CD4-positive, alpha-beta T cell treated with Interleukin-6 for 4 hours (primary cell): ENCODE measurements around the gene ZBTB7B.

ENCODE experiments used
- DNase-seq: peaks from one replicate; pipeline ENCODE4 v3.0.0-alpha.2; 2020; ENCODE audit warnings: mixed read lengths

The ZBTB7B gene

DNA sequence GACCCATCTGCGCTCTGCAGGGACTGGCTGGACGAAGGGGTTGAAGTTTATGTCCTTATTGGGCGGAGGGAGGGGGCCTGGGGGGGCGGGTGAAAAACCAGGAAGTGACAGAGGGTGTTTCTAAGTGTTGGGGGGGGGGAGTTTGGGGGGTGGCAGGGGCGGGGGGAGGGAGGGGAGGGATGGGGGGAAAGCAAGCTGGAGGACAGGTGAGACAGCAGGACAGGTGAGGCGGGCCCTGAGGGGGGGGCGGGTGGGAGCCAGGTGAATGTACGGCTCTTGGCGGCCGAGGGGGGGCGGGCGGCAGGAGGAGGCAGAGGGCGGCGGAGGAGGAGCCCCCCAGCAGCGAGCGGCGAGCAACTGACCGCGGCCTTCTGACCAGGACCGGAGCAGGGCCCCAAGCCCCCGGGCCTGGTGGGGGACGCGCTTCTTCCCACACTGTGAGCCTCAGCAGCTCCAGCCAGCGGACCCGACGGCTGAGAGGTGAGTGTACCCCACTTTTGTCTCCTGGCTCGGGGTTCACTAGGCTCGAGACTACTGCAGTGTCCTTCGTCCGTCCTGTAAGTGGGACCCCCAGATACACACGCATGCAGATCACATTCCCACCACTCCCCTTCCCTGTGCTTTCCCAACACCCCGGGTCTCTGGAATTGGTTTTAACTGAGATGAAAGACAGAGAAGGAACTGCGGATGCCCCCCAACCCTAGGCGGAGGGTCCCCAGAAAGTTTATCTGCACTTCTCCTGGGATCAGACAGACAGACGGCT lies at the start of gene ZBTB7B:
TSS of gene ZBTB7B (plus strand) at position 339 of the 763 bp plus-strand sequence. CDS start 11,859 bp downstream, outside the sequence.
- no peak for DNase-seq

DNA sequence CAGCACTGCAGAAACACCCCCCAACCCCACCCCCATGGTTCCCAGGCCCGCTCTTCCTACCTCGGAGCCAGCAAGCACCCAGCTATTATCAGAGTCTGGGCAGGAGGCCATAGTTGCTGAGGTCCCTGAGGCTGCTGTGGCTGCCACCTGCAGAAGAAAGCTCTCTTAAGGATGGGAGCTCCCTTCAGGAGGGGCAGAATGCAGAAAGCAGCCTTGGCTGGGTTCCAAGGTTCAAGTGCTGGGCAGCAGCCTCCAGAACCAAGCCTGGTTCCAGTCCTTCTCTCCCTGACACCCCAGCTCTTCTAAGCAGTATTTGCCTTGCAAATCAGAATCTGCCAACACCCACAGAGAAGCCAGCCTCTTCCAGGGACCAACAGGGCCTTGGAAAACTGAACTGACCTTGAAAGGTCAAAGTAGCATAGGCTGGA lies 49.0 kb upstream of the ZBTB7B start:
- DNase-seq, result no peak

DNA sequence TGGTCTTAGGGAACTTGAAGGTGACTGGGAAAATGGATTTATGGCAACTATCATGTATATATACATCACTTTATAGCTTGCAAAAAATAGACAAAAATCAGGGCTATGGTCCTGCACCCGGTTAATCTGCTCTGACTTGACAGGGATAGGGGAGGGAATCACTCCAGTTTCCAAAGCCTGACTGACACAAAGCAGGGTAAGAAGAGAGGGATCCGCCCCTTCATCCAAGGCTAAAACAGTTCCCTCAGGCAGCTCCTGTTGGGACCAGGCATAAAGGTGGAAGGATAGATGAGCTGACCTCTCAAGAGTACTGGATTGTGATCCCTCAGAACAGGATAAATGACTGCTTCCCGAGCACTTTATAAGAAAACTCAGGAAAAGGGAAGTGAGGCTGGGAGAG lies 48.1 kb upstream of the ZBTB7B start:
- no peak for DNase-seq

DNA sequence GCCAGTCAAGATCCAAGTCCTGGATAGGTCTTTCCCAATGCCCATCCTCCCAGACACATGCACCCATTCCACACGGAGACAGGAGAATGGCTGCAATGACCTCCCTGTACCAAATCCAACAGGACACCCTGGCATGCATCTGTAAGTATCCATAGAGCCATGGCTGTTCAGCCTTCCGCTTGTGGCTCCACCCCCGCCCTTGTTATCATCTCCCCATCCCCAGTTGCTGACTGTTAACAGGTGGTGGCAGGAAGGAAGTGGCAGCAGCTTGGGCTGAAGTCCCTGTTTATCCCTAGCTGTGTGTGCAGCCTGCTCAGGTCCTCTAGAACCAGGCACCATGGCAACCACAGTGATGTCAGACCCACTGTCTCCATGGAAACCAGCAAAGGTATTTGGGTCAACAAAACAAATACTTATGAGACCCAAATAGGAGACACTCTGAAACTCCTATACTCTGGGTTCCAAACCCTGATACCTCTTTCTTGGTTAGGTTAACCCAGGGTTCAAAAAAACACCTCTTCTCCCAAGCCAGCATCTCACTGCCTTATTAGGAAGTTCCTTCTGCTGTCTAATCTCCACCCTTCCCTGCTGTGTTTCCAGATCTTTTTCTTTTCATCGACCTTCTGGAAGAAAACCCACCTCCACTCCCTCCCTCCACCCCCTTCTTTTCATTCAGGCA lies 47.4 kb upstream of the ZBTB7B start:
- DNase-seq, result peak; percentile 93

DNA sequence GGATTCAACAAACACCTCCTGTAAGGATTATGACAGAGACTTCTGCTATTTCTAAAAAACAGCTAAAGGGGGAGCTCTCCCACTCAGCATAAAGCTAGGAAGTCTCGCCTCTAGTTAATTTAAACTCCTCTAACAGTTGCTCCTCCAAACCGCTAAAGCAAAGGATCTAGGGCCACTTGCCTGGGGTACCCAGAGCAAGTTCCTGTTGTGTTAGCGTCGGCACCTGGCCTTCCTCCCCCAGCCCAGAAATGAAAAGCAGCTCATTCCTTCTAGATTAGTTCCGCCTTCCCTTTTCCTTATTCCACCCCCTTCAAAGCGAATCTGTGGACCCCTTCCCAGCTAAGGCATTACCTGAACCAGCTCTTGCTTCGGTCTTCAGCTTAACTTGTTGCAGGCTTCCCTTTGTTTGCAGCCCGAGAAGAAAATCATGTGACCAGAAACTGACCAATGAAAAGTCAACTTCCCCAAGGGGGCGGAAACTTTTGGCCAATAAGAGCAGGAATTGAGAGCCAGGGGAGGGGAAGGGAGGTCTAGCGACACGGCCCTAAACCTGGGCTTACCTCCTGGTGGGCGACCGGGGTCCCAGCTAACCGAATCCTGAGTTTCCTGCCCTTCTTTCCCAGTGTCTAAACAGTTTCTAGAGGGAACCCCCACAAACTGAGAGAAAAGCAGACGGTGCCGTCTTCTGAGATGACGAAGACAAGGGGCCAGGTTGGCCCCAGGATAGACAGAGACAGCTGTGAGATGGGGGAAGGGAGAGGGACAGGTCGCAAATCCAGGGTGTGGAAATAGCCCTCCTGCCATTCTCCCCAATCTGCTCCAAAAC lies 46.7 kb upstream of the ZBTB7B start, which contains the start of gene PBXIP1:
TSS of gene PBXIP1 (minus strand) at position 382 of the 826 bp plus-strand sequence. CDS start 2,378 bp downstream, outside the sequence.
- DNase-seq, result peak; percentile 85

DNA sequence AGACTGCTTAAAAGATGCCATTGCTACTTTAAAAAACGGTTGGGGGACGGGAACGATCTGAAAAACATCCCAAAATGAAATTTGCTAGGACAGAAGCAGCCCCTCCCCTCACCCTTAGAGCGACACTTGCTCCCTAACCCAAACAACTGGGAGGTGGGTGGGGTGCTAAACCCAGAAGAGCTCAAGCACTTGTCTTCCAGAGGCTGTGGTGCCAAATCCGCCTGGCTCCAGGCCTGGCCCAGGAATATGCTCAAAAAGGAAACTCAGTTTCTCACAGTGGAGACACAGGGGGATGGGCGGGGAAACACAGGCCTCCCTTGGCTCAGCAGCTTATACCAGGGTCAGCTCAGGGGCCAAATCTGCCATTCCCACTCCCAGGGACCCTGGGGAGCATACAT lies 46.1 kb upstream of the ZBTB7B start:
- no peak for DNase-seq

DNA sequence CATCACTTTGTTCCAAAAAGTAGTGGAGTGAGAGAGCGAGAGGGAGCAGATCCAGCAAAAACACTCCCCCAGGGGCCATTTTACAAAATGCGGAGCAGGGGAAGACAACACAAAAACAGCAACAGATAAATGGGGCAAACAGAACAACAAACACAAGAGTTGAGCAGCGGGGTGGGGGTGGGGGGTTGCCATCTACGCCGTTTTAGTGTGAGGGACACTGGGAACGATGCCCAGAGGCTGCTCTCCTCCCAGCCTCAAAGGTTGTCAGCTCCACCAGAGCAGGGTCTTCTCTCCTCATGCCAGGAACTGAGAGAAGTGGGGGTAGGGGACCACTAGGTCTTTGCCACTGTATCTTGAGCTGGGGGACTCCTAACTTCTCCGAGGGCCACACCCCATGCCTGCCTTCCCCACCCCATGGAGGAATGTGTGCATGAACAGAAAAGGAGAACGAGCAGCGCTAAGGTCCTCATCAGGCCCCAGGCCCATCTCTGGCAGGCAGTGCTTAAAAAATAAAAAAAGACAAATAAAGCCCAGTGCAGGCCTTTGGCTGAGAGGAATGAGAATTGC lies 45.4 kb upstream of the ZBTB7B start:
- DNase-seq, result no peak

DNA sequence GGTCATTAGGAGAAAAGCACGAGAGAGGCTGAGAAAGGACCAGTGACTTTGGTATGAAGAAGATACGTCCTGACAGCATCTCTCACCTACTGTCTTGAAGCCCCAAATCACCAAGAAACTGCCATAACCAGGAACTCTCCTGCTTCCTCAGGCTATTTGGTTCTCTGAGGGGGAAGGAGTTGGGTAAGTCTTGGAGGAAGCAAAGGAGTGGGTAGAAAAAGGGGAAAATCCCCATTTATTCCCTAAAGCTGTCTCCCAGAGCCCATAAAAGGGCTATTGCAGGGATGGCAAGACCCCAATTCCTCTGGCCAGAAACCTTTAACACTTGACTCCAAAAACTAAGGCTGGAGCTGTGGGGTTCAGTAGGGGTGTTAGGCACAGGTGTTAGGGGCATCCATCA lies 44.6 kb upstream of the ZBTB7B start:
- no peak for DNase-seq

DNA sequence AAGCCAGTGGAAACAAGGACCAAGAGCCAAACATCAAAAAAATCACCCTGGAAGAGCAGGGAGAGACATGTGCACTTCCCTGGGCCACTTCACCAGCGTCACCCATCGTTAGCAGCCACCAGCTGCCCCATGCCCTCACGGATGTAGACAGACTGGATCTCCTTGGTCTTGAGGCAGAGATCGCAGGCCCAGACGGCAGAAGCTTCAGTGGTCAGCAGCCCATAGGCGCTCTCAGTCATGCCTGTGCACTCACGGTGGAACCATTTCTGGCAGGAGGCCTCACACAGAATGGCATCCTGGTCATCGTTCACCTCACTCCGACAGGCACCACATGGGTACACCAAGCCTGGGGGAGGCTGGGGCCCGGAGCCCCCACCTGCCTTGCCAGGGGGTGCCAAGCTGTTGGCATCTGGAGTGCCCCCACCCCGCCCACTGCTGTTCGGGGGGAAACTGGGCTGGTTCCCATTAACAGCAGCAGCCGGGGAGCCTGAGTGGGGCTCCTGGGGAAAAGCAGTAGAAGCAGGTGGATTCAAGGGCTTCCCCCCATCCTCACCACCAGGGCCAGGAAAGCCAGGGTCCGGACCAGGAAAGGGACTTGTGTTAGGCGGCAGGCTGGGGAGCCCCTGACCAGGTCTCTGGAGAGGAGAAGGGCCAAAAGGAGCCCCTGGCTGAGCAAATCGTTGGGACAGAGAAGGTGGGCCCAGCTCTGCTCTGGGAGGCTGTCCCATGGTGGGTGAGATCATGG lies 43.7 kb upstream of the ZBTB7B start:
- DNase-seq, result no peak

DNA sequence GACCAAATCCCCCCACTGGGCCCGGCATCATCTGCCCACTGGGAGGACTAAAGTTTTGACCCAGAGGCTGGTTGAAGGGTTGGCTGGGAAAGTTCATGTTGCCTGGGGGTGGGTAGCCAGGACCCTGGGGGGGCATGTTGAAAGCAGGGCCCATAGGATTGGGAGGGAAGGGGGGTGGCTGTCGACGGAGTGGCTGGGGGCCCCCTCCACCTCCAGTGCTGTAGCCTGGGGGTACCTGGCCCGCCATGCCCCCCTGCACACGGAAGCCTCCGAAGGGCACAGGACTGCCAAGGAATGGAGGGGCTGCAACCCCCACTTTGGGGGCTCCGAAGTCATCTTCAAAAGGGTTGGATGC lies 43.2 kb upstream of the ZBTB7B start:
- no peak for DNase-seq

DNA sequence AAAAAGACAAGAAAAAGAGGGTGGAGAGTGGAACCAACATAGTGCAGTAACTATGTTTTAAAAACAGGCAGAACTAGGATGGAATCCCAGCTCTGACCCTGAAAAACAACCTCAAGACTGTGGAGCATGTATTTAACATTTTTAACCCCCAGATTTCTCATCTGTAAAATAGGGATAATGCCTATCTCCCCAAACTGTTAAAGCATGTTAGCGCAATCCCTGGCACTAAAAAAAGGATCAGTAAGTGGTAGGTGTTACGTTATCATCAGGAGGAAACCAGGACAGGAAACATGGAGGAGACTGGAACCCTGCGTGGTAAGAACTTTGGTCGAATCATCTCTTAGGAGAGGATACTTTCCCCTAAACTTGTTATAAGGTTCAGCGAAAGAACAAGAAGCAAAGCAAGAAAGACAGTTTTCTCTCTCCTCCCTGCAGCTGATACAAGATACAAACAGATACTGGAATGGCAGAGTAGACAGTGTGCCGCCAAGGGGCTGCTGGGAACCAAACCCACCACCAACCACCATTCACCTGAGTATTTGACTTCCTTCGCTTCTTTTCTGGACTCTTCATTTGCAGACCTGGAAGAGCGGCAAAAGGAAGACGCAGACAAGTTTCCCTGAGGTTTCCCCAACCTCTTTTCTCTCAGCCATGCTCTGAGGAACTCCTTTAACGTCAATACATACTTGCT lies 42.0 kb upstream of the ZBTB7B start:
- no peak for DNase-seq

DNA sequence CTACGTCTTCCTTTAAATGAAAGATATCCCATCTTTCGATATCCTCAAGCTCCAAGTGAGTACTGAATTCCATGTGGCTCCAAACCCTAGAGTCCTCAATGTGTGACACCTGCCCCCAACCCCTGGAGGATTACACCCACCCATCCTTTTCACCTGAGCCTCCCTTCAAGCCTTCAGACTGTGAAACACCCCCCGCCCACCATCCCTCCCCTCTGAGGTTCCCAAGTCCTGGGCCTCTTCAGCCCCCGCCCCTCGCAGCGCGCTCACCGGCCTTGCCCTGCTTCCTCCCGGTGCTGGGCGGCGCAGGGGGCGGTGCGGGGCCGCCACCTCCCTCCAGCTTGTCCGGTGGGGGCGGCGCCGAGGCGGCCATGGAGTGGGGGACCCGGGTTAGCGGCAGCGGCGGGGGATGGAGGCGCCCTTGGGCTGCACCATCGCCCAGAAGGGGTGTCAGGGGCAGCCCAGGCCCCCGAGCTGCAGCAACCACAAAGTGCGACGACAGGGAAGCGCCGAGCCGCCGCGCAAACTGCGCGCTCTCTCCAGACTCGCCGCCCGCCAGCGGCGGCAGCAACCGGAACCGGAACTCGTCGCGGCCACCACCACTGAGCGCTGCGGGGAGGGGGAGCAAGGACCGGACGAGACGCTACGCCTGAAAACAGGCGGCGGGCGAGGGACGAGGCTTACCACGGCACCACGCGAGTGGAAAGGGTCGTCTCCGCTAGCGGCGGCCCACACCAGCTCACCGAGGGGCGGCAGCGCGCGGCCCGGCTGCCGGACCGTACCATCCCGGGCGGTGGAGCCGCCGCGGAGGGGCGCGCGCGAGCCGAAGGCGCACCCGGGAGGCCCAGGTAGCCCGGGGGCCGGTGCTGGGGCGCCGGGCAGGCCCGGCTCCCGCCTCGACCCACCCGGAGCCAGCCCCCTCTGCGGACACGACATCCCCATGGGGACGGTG lies 41.1 kb upstream of the ZBTB7B start, which contains the start of gene PYGO2:
TSS of gene PYGO2 (minus strand) at position 576 of the 949 bp plus-strand sequence. CDS start at position 370, 206 bp downstream.
- peak; percentile 84 for DNase-seq

DNA sequence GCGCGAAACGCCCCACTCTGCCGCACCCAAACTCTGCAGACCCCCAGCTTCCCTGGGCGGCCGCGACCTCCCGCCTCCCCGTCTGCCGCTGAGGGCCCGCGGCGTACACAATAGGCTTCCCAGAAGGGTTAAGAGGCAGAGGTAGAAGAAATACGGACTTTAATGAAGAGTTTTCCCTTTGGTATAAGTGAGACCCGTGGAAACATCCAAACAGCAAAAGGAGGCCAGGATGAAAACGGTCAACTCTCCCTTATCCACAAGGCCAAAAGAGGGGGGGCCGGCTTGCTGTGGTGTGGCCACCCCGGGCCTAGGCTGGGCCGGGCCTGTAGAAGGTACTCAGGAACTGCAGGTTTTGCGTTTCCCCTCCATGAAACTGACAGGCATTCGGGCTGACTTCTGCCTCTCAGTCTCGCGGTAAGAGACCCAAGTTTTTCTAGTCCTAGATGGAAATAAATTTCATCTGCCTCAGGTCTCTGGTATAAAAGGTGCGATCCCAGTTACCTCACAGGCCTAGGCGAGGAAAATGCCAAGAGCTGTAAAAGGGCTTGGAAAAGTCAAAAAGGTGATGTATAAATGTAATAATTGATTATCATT lies 40.3 kb upstream of the ZBTB7B start:
- no peak for DNase-seq

DNA sequence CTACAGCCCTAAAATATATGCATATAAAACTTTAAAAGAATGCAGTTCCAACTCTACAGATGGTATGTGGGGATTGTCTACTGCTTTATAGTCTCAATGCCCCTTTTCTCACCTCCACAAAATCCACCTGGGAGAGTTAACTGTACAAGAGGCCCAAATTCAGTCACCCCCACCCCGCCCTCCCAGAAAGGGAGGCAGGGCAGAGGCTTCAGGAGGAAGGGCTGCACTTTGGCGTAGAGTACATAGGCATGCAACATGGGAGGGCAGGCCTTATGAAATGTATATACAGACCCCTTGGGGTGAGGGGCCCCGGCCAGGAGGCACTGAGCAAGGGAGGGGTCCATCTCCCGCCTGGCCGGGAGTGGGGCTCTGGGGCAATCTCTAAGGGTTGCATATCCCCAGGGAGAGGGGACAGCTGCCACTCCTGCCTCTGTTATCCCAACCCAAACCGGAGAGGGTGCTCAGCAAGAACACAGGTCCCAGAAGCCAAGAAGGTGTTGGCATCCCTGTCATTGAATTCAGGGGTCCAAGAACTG lies 39.7 kb upstream of the ZBTB7B start:
- DNase-seq, result no peak

DNA sequence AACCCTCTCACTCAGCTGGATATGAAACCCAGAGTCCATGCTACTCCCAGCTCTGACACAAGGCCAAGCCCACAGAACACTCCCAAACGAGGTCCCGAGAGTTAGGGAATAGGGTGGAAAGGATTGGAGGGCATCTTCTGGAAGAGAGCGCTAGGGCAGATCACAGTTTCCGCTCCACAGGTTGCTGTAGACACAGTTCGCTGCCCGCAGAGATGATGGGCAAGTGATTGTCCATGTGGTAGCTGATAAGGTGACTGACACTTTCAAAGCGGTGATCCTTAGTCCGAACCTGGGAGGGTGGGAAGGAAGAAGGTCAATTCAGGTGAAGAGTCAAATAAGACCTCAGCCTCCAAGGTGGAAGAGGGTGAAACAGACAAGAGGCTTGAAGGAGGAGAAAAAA lies 39.0 kb upstream of the ZBTB7B start:
- no peak for DNase-seq

DNA sequence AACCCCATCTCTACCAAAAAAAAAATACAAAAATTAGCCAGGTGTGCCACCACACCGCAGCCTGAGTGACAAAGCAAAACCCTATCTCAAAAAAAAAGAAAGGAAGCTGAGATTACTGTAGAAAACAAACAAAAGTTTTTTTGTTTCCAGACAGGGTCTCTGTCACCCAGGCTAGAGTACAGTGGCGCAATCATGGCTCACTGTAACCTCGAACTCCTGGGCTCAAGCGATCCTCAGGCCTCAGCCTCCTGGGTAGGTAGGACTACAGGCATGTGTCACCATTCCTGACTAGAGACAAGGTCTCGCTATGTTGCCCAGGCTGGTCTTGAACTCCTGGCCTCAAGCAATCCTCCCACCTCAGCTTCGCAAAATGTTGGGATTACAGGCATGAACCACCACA lies 38.2 kb upstream of the ZBTB7B start:
- no peak for DNase-seq

DNA sequence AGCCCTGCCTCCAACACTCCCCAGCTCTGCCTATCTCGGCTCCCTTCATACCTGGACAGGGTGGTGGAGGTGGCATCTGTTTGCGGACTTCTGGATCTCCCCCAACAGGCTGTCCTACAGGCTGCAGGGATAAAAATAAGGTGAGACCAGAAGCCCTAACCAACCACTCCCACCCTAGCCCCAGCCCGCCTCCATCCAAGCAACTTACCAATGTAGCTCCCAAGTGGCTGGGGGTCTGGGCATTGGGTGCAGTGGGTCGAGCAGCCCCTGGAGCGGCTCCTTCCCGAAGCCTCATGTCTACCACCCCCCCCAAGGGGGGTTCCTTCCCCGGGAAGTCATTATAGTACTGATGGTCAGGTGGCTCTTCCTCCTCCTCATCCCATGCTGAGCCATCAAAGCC lies 36.5 kb upstream of the ZBTB7B start:
- no peak for DNase-seq

DNA sequence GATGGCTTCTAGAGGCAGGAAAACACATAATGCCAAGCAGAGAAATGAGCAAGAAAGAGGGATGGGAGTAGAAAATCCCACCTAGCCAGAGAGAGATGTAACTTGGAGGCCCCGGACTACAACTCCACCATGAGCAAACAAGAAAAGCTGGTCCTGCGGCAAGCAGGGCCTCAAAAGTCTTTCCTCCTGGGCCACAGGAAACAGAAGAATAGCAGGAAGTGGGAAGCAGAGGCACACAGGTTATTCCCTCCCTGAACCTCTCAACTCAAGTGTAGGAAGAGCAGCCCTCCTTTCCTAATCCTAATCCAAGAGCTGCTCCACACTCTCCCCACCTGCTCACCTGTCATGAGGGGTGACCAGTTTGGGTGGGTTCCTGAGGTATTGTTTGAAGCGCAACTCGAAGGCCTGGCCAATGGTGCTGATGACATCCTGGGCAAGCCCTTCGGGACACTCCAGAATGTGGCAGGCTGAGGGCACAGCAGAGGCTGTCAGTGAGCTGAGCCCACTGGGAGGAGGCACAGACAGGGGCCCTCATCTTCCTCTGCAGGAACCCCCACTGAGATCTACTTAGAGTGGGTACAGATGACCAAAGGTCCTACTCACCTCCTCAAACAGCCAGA lies 35.2 kb upstream of the ZBTB7B start:
- DNase-seq, result no peak

DNA sequence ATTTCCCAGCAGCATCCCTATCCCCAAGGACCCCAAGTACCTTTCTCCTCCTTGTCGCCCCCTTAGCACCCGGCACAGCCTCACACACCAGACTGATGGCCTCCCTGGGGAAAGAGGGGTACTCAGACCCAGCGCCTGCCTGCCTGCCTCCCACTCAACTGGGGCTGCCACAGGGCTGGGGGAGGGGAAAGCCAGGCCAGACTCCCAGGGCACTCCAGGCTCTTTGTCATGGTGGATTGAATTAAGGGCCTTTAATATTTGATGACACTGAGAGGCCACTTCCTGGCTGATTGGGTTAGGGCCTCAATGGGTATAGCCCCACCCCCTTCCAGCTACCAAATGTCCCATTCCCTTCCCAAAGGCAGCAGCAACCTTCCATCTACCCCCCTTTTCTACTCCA lies 33.9 kb upstream of the ZBTB7B start:
- DNase-seq, result no peak
